HEK293T (cell line): ENCODE results near the gene RAB27B.

Source experiments
- ARNT ChIP-seq: fragments of 450-650 bp; IDR thresholded peaks from 2 replicates; pipeline ENCODE4 v1.6.1; 2017; ENCODE audit warnings: mild to moderate bottlenecking
- BHLHE40 ChIP-seq: fragments of 450-650 bp; IDR thresholded peaks from 2 replicates; pipeline ENCODE4 v1.6.1; 2016; ENCODE audit warnings: mild to moderate bottlenecking, moderate library complexity, borderline replicate concordance
- ELF4 ChIP-seq: fragments of 450-650 bp; IDR thresholded peaks from 2 replicates; pipeline ENCODE4 v1.6.1; 2017; ENCODE audit warnings: antibody characterized with exemption
- FOXA1 ChIP-seq: fragments of 450-650 bp; IDR thresholded peaks from 2 replicates; pipeline ENCODE4 v1.6.1; 2016; ENCODE audit warnings: mild to moderate bottlenecking
- FOXK2 ChIP-seq: fragments of 450-650 bp; IDR thresholded peaks from 2 replicates; pipeline ENCODE4 v1.6.1; 2016; ENCODE audit warnings: mild to moderate bottlenecking
- FOXM1 ChIP-seq: fragments of 450-650 bp; IDR thresholded peaks from 2 replicates; pipeline ENCODE4 v1.6.1; 2017; ENCODE audit warnings: mild to moderate bottlenecking, borderline replicate concordance
- HDGF ChIP-seq: fragments of 450-650 bp; IDR thresholded peaks from 2 replicates; pipeline ENCODE4 v1.6.1; 2017; ENCODE audit warnings: antibody characterized with exemption, borderline replicate concordance
- L3MBTL2 ChIP-seq: fragments of 450-650 bp; conservative IDR thresholded peaks from 2 replicates; pipeline ENCODE4 v1.6.1; 2016; ENCODE audit warnings: mild to moderate bottlenecking
- LEF1 ChIP-seq: fragments of 450-650 bp; IDR thresholded peaks from 2 replicates; pipeline ENCODE4 v1.6.1; 2017; ENCODE audit warnings: mild to moderate bottlenecking, borderline replicate concordance
- SP1 ChIP-seq: fragments of 450-650 bp; IDR thresholded peaks from 2 replicates; pipeline ENCODE4 v1.6.1; 2017
- SUZ12 ChIP-seq: fragments of 450-650 bp; IDR thresholded peaks from 2 replicates; pipeline ENCODE4 v1.6.1; 2016; ENCODE audit warnings: mild to moderate bottlenecking
- TARDBP ChIP-seq: fragments of 450-650 bp; IDR thresholded peaks from 2 replicates; pipeline ENCODE4 v1.6.1; 2016
- ZNF384 ChIP-seq: fragments of 450-650 bp; IDR thresholded peaks from 2 replicates; pipeline ENCODE4 v1.6.1; 2016
- TF ChIP-seq, protein P1 (sequence below): fragments of 450-650 bp; IDR thresholded peaks from 2 replicates; pipeline ENCODE4 v1.6.1; 2016

DNA sequence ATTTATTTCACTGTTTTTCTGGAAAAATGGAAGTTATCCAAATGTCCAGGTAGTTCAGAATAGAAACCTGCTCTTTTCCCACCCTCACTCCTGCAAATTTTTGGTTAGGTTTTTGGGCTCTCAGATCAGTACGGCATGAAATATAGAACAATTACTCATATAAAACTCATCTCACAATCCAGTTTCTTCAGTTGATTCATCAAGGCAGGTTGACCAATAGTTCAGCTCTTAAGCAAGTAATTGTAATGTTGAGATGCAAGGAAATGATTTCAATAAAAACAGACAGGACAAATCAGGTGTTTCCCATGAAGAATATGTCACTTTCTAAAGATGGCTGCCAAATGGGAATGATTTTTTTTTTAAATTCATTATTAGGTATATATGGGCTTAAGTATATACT is 2.0 kb downstream of the RAB27B start:
- TF ChIP-seq HDGF (no peak), BHLHE40 (no peak), FOXA1 (no peak), FOXK2 (no peak), ELF4 (no peak), ARNT (no peak), TARDBP (no peak), ZNF384 (no peak), L3MBTL2 (no peak), SP1 (no peak), FOXM1 (no peak), LEF1 (no peak), SUZ12 (no peak)
- TF ChIP-seq, protein P1, sequence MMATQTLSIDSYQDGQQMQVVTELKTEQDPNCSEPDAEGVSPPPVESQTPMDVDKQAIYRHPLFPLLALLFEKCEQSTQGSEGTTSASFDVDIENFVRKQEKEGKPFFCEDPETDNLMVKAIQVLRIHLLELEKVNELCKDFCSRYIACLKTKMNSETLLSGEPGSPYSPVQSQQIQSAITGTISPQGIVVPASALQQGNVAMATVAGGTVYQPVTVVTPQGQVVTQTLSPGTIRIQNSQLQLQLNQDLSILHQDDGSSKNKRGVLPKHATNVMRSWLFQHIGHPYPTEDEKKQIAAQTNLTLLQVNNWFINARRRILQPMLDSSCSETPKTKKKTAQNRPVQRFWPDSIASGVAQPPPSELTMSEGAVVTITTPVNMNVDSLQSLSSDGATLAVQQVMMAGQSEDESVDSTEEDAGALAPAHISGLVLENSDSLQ: no peak
